Neural progenitor cell (in vitro differentiated cells): ENCODE data around the gene C1orf185. TPM values are rescaled to one million over a fixed set of nuclear protein-coding genes. Genes with fewer than 3 reads are reported as not detected.
A peak's percentile ranks its signal among the peaks of the same experiment; 100 is the strongest.
"Not testable (repeated sequence)": the region's sequence is repeated elsewhere in the genome, so short reads cannot be mapped to it uniquely, and the experiment has no call there.

Experiments used
- DNase-seq: peaks from one replicate; pipeline ENCODE4 v3.0.0-alpha.2; 2016; ENCODE audit warnings: low spot score
- H2AFZ ChIP-seq: fragments of 200-600 bp; sonication (generic); replicated peaks from 2 replicates; pipeline ENCODE4 v1.6.1; 2016; ENCODE audit warnings: antibody characterized with exemption
- H3F3A ChIP-seq: fragments of 200-600 bp; sonication (generic); 2 replicates; pipeline ENCODE4 v1.6.1; 2016; ENCODE audit warnings: antibody characterized with exemption, low read depth
- H3K27ac ChIP-seq: fragments of 200-600 bp; sonication (generic); 2 replicates; pipeline ENCODE4 v1.5.1; 2016; ENCODE audit warnings: mild to moderate bottlenecking
- H3K27me3 ChIP-seq: fragments of 200-600 bp; sonication (generic); 2 replicates; pipeline ENCODE4 v1.6.1; 2016; ENCODE audit warnings: mild to moderate bottlenecking, moderate library complexity
- H3K36me3 ChIP-seq: fragments of 200-600 bp; sonication (generic); 2 replicates; pipeline ENCODE4 v1.5.1; 2016
- H3K4me1 ChIP-seq: fragments of 200-600 bp; sonication (generic); 2 replicates; pipeline ENCODE4 v1.6.1; 2016; ENCODE audit warnings: mixed run types
- H3K4me2 ChIP-seq: fragments of 200-600 bp; sonication (generic); 2 replicates; pipeline ENCODE4 v1.6.1; 2016
- H3K4me3 ChIP-seq: fragments of 200-600 bp; sonication (generic); 2 replicates; pipeline ENCODE4 v1.5.1; 2016
- H3K79me2 ChIP-seq: fragments of 200-600 bp; sonication (generic); 2 replicates; pipeline ENCODE4 v1.6.1; 2016; ENCODE audit warnings: low read depth
- H3K9ac ChIP-seq: fragments of 200-600 bp; sonication (generic); 2 replicates; pipeline ENCODE4 v1.6.1; 2016
- H3K9me3 ChIP-seq: fragments of 200-600 bp; sonication (generic); 2 replicates; pipeline ENCODE4 v1.5.1; 2016; ENCODE audit warnings: low read depth
- H4K20me1 ChIP-seq: fragments of 200-600 bp; sonication (generic); 2 replicates; pipeline ENCODE4 v1.6.1; 2016; ENCODE audit warnings: low read depth
- H3K27ac Mint-ChIP-seq: 3 replicates; pipeline ENCODE4 v1.8.0; 2021; ENCODE audit warnings: mixed read lengths
- H3K27me3 Mint-ChIP-seq: 2 replicates; pipeline ENCODE4 v1.8.0; 2022; ENCODE audit warnings: low read depth, mild to moderate bottlenecking, inconsistent platforms, moderate library complexity, mixed read lengths; ENCODE audit not compliant: insufficient read depth
- H3K36me3 Mint-ChIP-seq: 3 replicates; pipeline ENCODE4 v1.8.0; 2021; ENCODE audit warnings: mixed read lengths
- H3K4me1 Mint-ChIP-seq: 3 replicates; pipeline ENCODE4 v1.8.0; 2021; ENCODE audit warnings: mixed read lengths
- H3K4me3 Mint-ChIP-seq: 3 replicates; pipeline ENCODE4 v1.8.0; 2021; ENCODE audit warnings: mild to moderate bottlenecking, moderate library complexity, mixed read lengths
- H3K9me3 Mint-ChIP-seq: 3 replicates; pipeline ENCODE4 v1.8.0; 2020; ENCODE audit warnings: mixed read lengths
- CTCF ChIP-seq: fragments of 200-600 bp; sonication (generic); IDR thresholded peaks from 2 replicates; pipeline ENCODE4 v1.5.1; 2017; ENCODE audit warnings: antibody characterized with exemption, mild to moderate bottlenecking
- EZH2 ChIP-seq: fragments of 200-600 bp; sonication (generic); IDR thresholded peaks from 2 replicates; pipeline ENCODE4 v1.6.1; 2017; ENCODE audit warnings: antibody characterized with exemption, mild to moderate bottlenecking, moderate library complexity
- EZH2phosphoT487 ChIP-seq: fragments of 200-600 bp; sonication (generic); IDR thresholded peaks from 2 replicates; pipeline ENCODE4 v1.6.1; 2017; ENCODE audit warnings: antibody characterized with exemption
- total RNA-seq: library from RNA; depleted of rRNA; stranded (reverse); fragments of >200 nt; gene quantifications from 2 replicates; pipeline ENCODE4 v1.2.3, GENCODE V29; 2015; ENCODE audit warnings: low replicate concordance

Gene C1orf185
- total RNA-seq, 1 donor from 2014 or later, result not detected

DNA sequence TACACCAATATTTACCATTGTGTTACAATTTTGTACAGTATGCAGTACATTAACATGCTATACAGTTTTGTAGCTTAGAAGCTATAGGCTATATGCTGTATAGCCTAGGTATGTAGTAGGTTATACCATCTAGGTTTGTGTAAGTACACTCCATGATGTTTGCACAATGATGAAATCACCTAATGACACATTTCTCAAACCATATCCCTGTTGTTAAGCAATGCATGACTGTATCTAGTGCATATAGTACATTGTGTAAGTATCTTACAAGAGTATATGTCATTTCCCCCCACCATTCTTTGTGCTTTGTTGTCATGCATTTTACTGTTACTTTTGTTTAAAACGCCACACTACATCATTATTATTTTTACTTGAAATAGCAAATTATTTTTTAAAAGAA, 68.3 kb downstream of the C1orf185 start:
- no peaks in the 10 kb centered on the region for H3F3A ChIP-seq
- H3K27me3 Mint-ChIP-seq, result peaks cover 7% of the 10 kb centered on the region
- H3K27ac Mint-ChIP-seq, result no peak overlapping the region
- no peaks in the 10 kb centered on the region for H3K4me1 ChIP-seq
- TF ChIP-seq EZH2, result no peak
- no peak for TF ChIP-seq EZH2phosphoT487
- no peak for TF ChIP-seq CTCF
- H3K9me3 Mint-ChIP-seq, result no peaks in the 10 kb centered on the region
- H3K9me3 ChIP-seq, result no peaks in the 10 kb centered on the region
- H3K27ac ChIP-seq, result no peak overlapping the region
- no peaks in the 10 kb centered on the region for H3K4me1 Mint-ChIP-seq
- no peak overlapping the region for H3K4me3 ChIP-seq
- no peaks in the 10 kb centered on the region for H3K27me3 ChIP-seq
- H3K79me2 ChIP-seq, result no peaks in the 10 kb centered on the region
- H3K36me3 ChIP-seq, result no peaks in the 10 kb centered on the region
- H2AFZ ChIP-seq, result no peak overlapping the region
- no peak for DNase-seq
- no peak overlapping the region for H3K9ac ChIP-seq
- H3K36me3 Mint-ChIP-seq, result no peaks in the 10 kb centered on the region
- no peak overlapping the region for H3K4me2 ChIP-seq
- no peak overlapping the region for H3K4me3 Mint-ChIP-seq
- no peaks in the 10 kb centered on the region for H4K20me1 ChIP-seq

DNA sequence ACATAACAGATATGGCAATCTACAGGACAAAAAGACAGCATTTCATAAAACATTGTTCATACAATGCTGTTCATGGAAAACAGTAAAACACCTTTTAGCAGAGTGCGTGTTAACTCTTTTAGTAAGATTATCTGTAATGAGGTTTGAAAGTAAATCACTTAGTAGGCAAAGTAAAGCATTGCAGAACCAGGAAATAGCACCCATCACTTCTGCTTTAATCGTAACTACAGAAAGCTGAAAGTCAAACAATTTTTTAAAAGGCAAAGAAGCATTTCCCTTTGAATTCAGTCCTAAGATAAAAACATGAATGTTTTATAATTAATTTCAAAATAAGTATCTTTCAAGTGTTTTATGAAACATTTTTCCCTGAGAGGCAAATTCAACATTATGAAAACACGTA, 70.8 kb downstream of the C1orf185 start:
- H3K27ac ChIP-seq, result no peak overlapping the region
- no peaks in the 10 kb centered on the region for H3K9me3 ChIP-seq
- Mint-ChIP-seq H3K27ac (no peak overlapping the region), H3K4me3 (no peak overlapping the region), H3K9me3 (no peaks in the 10 kb centered on the region), H3K4me1 (no peaks in the 10 kb centered on the region), H3K36me3 (no peaks in the 10 kb centered on the region), H3K27me3 (peaks cover 7% of the 10 kb centered on the region)
- no peak overlapping the region for H3K4me3 ChIP-seq
- no peaks in the 10 kb centered on the region for H3F3A ChIP-seq
- H4K20me1 ChIP-seq, result no peaks in the 10 kb centered on the region
- no peaks in the 10 kb centered on the region for H3K79me2 ChIP-seq
- H3K9ac ChIP-seq, result no peak overlapping the region
- no peak overlapping the region for H2AFZ ChIP-seq
- H3K4me1 ChIP-seq, result no peaks in the 10 kb centered on the region
- TF ChIP-seq EZH2 (no peak), EZH2phosphoT487 (no peak), CTCF (no peak)
- DNase-seq, result no peak
- H3K4me2 ChIP-seq, result no peak overlapping the region
- H3K36me3 ChIP-seq, result no peaks in the 10 kb centered on the region
- no peaks in the 10 kb centered on the region for H3K27me3 ChIP-seq

DNA sequence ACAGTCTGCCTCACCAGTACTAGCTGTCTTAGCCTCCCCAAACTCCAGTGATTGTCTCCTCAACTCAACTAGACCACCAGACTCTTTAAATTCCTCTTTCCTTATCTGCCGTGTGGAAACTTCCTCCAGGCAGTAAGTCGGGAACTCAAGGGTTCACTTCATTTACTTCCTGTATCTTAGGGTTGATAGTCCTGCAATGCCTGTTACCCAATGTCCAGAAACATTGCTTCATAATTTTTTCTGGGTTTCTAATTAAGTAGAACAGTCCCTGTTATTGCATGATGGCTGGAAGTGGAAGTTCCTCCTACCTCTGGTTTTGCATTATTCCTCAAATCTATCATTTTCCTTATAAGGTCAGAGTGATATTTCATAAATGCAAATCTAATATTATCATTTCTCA, 73.2 kb downstream of the C1orf185 start:
- H3K9me3 ChIP-seq, result no peaks in the 10 kb centered on the region
- no peaks in the 10 kb centered on the region for H3F3A ChIP-seq
- Mint-ChIP-seq H3K4me3 (no peak overlapping the region), H3K9me3 (no peaks in the 10 kb centered on the region), H3K36me3 (no peaks in the 10 kb centered on the region), H3K27ac (no peak overlapping the region), H3K27me3 (peaks cover 7% of the 10 kb centered on the region), H3K4me1 (no peaks in the 10 kb centered on the region)
- H4K20me1 ChIP-seq, result no peaks in the 10 kb centered on the region
- H3K27ac ChIP-seq, result no peak overlapping the region
- TF ChIP-seq EZH2phosphoT487 (no peak), EZH2 (no peak), CTCF (no peak)
- no peaks in the 10 kb centered on the region for H3K4me1 ChIP-seq
- H3K27me3 ChIP-seq, result no peaks in the 10 kb centered on the region
- H3K4me3 ChIP-seq, result no peak overlapping the region
- H2AFZ ChIP-seq, result peak overlapping the region; percentile 9
- no peak overlapping the region for H3K4me2 ChIP-seq
- no peak overlapping the region for H3K9ac ChIP-seq
- H3K79me2 ChIP-seq, result no peaks in the 10 kb centered on the region
- DNase-seq, result no peak
- H3K36me3 ChIP-seq, result no peaks in the 10 kb centered on the region

- not testable (repeated sequence) for H3K4me3 ChIP-seq, H3K9ac ChIP-seq, H3K27me3 Mint-ChIP-seq, H4K20me1 ChIP-seq, H3K9me3 ChIP-seq, H3K4me1 Mint-ChIP-seq, H3K36me3 Mint-ChIP-seq, H3F3A ChIP-seq, H3K9me3 Mint-ChIP-seq, H3K36me3 ChIP-seq, H3K4me1 ChIP-seq, H3K27ac Mint-ChIP-seq, H3K79me2 ChIP-seq, DNase-seq, H3K27ac ChIP-seq, H3K4me3 Mint-ChIP-seq, H3K4me2 ChIP-seq, H3K27me3 ChIP-seq
- H2AFZ ChIP-seq, result peak overlapping the region; percentile 42
Observed at GRCh38 chr1:51177988-51178387, 76.0 kb downstream of the C1orf185 start.
